GM15510 (cell line): ENCODE measurements around the gene RAB40B.

Source experiments
- POLR2A ChIP-seq: IDR thresholded peaks from 3 replicates; pipeline ENCODE4 v1.6.1; 2011; ENCODE audit warnings: borderline replicate concordance; ENCODE audit not compliant: insufficient read length; ENCODE audit errors: extremely low read depth

RAB40B gene

DNA sequence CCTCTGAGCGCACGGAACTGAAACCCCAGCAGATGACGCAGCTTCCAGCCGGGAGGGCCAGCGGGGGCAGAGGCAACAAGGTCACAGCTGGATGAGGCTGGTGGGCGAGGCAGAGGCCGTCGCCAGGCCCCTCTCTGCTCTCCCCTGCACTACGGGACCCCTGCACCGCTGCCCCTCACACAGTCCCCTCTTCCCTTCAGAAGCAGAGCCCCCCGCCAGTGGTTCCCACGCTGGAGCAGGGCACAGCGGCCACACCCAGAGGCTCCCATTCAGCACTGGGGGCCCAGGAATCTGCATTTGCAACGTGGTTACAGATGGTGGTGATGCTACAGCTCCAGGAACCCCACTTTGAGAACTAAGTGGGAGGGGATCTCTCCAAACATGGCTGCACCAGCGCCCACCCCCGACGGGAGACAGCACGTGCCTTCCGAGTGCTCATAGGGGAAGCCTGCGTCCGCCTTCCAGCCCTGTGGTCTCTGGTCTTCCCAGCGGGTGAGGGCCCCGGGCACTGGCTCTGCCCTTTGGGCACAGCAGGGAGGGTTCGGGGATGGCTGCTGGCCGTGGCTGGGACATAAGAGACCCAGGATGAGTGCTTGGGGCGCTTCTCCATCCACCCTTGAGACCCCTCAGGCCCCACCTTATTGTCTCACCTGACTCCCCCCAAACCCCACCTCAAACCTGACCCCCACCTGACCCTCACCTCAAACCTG, 4.7 kb upstream of the RAB40B start:
- TF ChIP-seq POLR2A = no peak

- TF ChIP-seq POLR2A = no peak
Observed at GRCh38 chr17:82702231-82702927, 3.9 kb upstream of the RAB40B start.

- TF ChIP-seq POLR2A = no peak
Observed at GRCh38 chr17:82699551-82699950, 1.1 kb upstream of the RAB40B start.

- TF ChIP-seq POLR2A = no peak
Observed at GRCh38 chr17:82698974-82699442, 510 bp upstream of the RAB40B start.

GRCh38 chr17:82697808-82698064, 762 bp downstream of the RAB40B start:
- no peak for TF ChIP-seq POLR2A

GRCh38 chr17:82696916-82697807, 1.3 kb downstream of the RAB40B start:
- no peak for TF ChIP-seq POLR2A

GRCh38 chr17:82696259-82696658, 2.2 kb downstream of the RAB40B start:
- no peak for TF ChIP-seq POLR2A

DNA sequence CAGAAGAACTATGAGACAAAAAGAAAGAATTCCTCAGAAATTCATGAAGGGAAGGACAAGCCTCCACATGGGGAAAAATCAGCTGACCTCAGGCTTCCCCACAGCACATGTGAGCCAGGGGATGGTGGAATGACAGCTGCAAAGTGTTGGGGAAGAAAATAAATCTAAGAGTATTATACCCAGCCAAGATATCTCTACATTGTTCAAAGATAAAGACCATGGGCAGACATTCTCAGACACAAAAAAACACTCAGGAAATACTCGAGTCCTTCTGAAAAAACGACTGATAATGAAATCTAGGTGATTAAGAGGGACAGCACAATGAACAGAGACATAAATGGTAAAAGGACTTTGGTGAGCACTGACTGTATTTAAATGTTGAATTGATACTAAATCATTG, 3.9 kb downstream of the RAB40B start:
- TF ChIP-seq POLR2A = no peak

DNA sequence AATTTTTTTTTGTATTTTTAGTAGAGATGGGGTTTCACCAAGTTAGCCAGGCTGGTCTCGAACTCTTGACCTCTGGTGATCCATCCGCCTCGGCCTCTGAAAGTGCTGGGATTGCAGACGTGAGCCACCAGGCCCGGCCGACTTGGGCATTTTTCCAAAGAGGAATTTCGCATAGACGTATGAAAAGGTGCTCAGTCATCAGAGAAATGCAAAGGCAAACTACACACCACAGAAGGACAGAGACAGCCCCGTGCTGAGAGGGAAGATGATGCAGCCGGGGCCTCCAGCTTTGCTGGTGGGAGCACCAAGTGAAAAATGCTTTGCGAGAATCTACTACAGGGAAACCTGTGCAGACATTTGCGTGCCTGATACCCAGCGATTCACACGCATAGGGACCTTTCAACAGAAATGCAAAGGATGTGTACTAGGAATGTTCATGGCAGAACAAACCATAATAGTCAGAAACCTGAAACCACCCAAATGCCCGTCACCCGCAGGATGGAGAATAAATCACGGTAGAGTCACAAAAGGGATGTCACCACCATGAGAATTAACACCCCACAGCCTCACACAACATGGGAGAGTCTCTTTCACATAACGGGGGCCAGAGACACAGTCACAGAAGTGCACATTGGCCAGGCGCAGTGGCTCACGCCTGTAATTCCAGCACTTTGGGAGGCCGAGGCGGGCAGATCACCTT, 5.2 kb downstream of the RAB40B start:
- no peak for TF ChIP-seq POLR2A

GRCh38 chr17:82692268-82692667, 6.2 kb downstream of the RAB40B start:
- no peak for TF ChIP-seq POLR2A

GRCh38 chr17:82691714-82692113, 6.8 kb downstream of the RAB40B start:
- TF ChIP-seq POLR2A = no peak

GRCh38 chr17:82690786-82691489, 7.6 kb downstream of the RAB40B start:
- no peak for TF ChIP-seq POLR2A

DNA sequence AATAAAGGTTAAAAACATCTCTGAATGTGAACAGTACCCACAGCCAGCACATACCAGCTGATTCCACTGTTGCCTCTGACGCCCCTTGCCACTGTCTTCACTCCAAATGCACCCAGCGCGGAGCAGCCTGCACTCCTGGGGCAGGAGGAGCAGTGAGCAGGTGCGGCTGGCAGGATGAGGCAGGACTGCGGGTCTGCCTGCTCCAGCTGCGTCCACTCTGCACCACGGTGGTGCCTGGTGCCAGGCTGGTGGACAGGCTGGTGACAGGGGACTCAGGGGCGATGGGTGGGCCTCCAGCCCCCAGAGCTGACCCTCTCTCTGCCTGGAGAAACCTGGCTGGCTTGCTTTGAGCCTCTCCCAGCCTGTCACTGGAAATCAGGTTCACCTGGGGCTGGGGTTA, 9.4 kb downstream of the RAB40B start:
- TF ChIP-seq POLR2A = no peak

DNA sequence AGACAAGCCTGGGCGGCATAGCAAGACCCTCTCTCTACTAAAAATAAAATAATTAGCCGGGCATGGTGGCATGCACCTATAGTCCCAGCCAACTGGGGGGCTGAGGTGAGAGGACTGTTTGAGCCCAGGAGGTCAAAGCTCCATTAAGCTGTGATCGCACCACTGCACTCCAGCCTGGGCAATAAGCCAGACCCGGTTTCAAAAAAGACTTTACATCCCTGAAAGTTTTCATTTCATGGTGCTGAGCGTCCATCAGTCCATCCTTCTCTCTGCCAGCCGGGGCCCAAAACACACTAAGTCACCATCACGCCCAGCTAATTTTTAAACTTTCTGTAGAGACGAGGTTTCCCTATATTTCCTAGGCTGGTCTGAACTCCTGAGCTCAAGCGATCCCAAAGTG, 10.6 kb downstream of the RAB40B start:
- TF ChIP-seq POLR2A = no peak
